Liver (tissue), 9 donors: ENCODE data around the gene SSNA1. TPM values are rescaled to one million over a fixed set of nuclear protein-coding genes. Genes with fewer than 3 reads are reported as not detected.
A peak's percentile ranks its signal among the peaks of the same experiment; 100 is the strongest.

Experiments used
- DNase-seq: peaks from one replicate; pipeline ENCODE4 v3.0.0-alpha.2; 2017; ENCODE audit warnings: low spot score
- H3K27ac ChIP-seq, 2 donors: one replicate each; pipeline ENCODE4 v1.7.0; 2013; ENCODE audit warnings: inconsistent platforms in 2 of 2, low read length in 2 of 2, control low read depth in 1 of 2, low read depth in 1 of 2, mild to moderate bottlenecking in 1 of 2
- H3K27me3 ChIP-seq, 4 donors: one replicate each; pipeline versions ENCODE4 v1.6.1 to v1.7.0; 2013; ENCODE audit warnings: low read length in 3 of 4, inconsistent platforms in 1 of 4, mild to moderate bottlenecking in 1 of 4, moderate library complexity in 1 of 4; ENCODE audit not compliant: control insufficient read depth in 4 of 4, insufficient read depth in 4 of 4
- H3K36me3 ChIP-seq, 4 donors: one replicate each; pipeline versions ENCODE4 v1.6.1 to v1.7.0; 2013; ENCODE audit warnings: low read length in 3 of 4, mild to moderate bottlenecking in 3 of 4, low read depth in 1 of 4, moderate library complexity in 1 of 4; ENCODE audit not compliant: control insufficient read depth in 4 of 4, insufficient read depth in 3 of 4
- H3K4me1 ChIP-seq, 4 donors: one replicate each; pipeline versions ENCODE4 v1.6.1 to v1.7.0; 2013; ENCODE audit warnings: low read length in 3 of 4, mild to moderate bottlenecking in 3 of 4, moderate library complexity in 1 of 4; ENCODE audit not compliant: control insufficient read depth in 4 of 4, insufficient read depth in 4 of 4
- H3K4me3 ChIP-seq, 3 donors: one replicate each; pipeline versions ENCODE4 v1.6.1 to v1.7.0; 2013; ENCODE audit warnings: low read length in 3 of 3, control low read depth in 1 of 3, low read depth in 1 of 3, mild to moderate bottlenecking in 1 of 3
- H3K9ac ChIP-seq, 2 donors: one replicate each; pipeline ENCODE4 v1.7.0; 2013; ENCODE audit warnings: low read length in 2 of 2, mild to moderate bottlenecking in 2 of 2, moderate library complexity in 2 of 2, control low read depth in 1 of 2, low read depth in 1 of 2
- H3K9me3 ChIP-seq, 4 donors: one replicate each; pipeline versions ENCODE4 v1.6.1 to v1.7.0; 2013; ENCODE audit warnings: low read length in 3 of 4; ENCODE audit not compliant: control insufficient read depth in 4 of 4
- EGR1 ChIP-seq, 2 donors: IDR thresholded peaks; 2 replicates each; pipeline ENCODE4 v1.6.1; 2016 to 2018; ENCODE audit warnings: antibody characterized with exemption in 2 of 2, low read depth in 2 of 2
- FOXA1 ChIP-seq: IDR thresholded peaks from 2 replicates; pipeline ENCODE4 v1.6.1; 2016; ENCODE audit warnings: antibody characterized with exemption
- FOXA2 ChIP-seq: IDR thresholded peaks from 2 replicates; pipeline ENCODE4 v1.6.1; 2016; ENCODE audit warnings: antibody characterized with exemption
- GABPA ChIP-seq, 2 donors: IDR thresholded peaks in 1 of 2; conservative IDR thresholded peaks in 1 of 2; 2 replicates each; pipeline ENCODE4 v1.6.1; 2016; ENCODE audit warnings: antibody characterized with exemption in 2 of 2, mild to moderate bottlenecking in 1 of 2, moderate library complexity in 1 of 2
- HNF4G ChIP-seq: IDR thresholded peaks from 2 replicates; pipeline ENCODE4 v1.6.1; 2016; ENCODE audit warnings: antibody characterized with exemption
- JUND ChIP-seq, 2 donors: IDR thresholded peaks; 2 replicates each; pipeline ENCODE4 v1.6.1; 2016; ENCODE audit warnings: antibody characterized with exemption in 2 of 2
- NR2F2 ChIP-seq: IDR thresholded peaks from 2 replicates; pipeline ENCODE4 v1.6.1; 2016; ENCODE audit warnings: antibody characterized with exemption
- RAD21 ChIP-seq, 2 donors: IDR thresholded peaks; 2 replicates each; pipeline ENCODE4 v1.6.1; 2016; ENCODE audit warnings: antibody characterized with exemption in 2 of 2, mild to moderate bottlenecking in 2 of 2
- SP1 ChIP-seq: IDR thresholded peaks from 2 replicates; pipeline ENCODE4 v1.6.1; 2018; ENCODE audit warnings: antibody characterized with exemption, mild to moderate bottlenecking
- TAF1 ChIP-seq: conservative IDR thresholded peaks from 2 replicates; pipeline ENCODE4 v1.6.1; 2016; ENCODE audit warnings: antibody characterized with exemption, mild to moderate bottlenecking
- YY1 ChIP-seq: IDR thresholded peaks from 2 replicates; pipeline ENCODE4 v1.6.1; 2016; ENCODE audit warnings: antibody characterized with exemption, mild to moderate bottlenecking
- WGBS: extraction: QIAGEN DNeasy Blood & Tissue Kit; methylation state at CpG from one replicate; pipeline ENCODE4 v1.1.7; 2013; 5-methylcytosine and 5-hydroxymethylcytosine counted together
- polyA plus RNA-seq, 2 donors: library from polyadenylated mRNA; stranded (reverse) in 1 of 2; unstranded in 1 of 2; fragments of 200-250 nt in 1 of 2; fragments of >200 nt in 1 of 2; fragmentation: Nextera tagmentation in 1 of 2; extraction: Ambion mirVana in 1 of 2; gene quantifications; one replicate each; pipeline versions ENCODE4 v1.2.1 to v1.2.3, GENCODE V29; 2013 to 2015
- total RNA-seq, 2 donors: library from RNA; depleted of rRNA; stranded (reverse); fragments of >200 nt; gene quantifications; one replicate each; pipeline ENCODE4 v1.2.3, GENCODE V29; 2014
- TF ChIP-seq, protein P1 (sequence below): fragments of 150-350 bp; IDR thresholded peaks from 2 replicates; pipeline ENCODE4 v1.5.1; 2017; ENCODE audit warnings: improper control_type of control experiment, low read depth, low read length; ENCODE audit not compliant: missing input control
- TF ChIP-seq, protein P2 (sequence below): IDR thresholded peaks from 2 replicates; pipeline ENCODE4 v1.6.1; 2016; ENCODE audit warnings: antibody characterized with exemption
- TF ChIP-seq, protein P3 (sequence below): IDR thresholded peaks from 2 replicates; pipeline ENCODE4 v1.6.1; 2016; ENCODE audit warnings: antibody characterized with exemption, mild to moderate bottlenecking
- TF ChIP-seq, protein P4 (sequence below): IDR thresholded peaks from 2 replicates; pipeline ENCODE4 v1.6.1; 2016; ENCODE audit warnings: antibody characterized with exemption
- donor health status: healthy.
- donor health status: healthy.
- donor health status: healthy.
- donor health status: healthy.
- donor health status: healthy.

Gene SSNA1
- total and polyA plus RNA-seq, 4 donors: 29.8 to 44.2 (median 40.3) TPM

DNA sequence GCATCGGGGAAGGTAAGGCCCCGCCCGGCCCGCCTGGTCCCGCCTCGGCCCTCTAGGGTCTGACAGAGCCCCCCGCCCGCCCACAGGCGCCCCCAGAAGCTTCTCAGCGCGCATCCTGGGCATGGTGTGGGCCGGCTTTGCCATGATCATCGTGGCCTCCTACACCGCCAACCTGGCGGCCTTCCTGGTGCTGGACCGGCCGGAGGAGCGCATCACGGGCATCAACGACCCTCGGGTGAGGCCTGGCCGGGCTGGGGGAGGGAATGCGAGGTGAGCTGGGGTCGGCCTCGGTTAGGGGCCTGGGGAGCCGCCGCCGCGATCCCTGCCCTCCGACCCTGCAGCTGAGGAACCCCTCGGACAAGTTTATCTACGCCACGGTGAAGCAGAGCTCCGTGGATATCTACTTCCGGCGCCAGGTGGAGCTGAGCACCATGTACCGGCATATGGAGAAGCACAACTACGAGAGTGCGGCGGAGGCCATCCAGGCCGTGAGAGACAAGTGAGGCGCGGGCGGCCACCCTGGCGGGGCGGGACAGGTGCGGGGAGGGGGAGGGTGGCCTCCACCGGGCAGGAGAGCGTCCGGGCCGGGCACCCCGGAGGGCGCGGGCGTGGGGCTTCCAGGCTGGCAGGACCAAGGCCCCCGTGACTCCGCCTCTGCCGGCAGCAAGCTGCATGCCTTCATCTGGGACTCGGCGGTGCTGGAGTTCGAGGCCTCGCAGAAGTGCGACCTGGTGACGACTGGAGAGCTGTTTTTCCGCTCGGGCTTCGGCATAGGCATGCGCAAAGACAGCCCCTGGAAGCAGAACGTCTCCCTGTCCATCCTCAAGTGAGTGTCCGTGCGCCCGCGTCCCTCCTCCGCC lies 25.7 kb upstream of the SSNA1 start:
- 10% methylated on average over 74 of the region's 74 CpGs for WGBS
- Histone ChIP-seq H3K4me3 (no peak overlapping the region), H3K27me3 (peaks cover 4 to 21% (median 14%) of the 10 kb centered on the region in 4 donors)

DNA sequence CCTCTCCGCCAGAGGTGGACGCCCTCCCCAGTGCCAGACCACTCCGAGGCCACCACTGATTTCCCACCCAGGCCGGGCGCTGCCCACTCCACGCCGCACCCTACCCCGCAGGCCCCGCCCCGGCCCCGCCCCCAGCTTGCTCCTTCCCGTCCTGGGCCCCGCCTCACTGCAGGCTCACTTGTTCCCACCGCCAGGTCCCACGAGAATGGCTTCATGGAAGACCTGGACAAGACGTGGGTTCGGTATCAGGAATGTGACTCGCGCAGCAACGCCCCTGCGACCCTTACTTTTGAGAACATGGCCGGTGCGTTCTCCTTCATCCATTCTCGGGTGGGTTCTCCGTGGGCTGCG lies 25.1 kb upstream of the SSNA1 start:
- no peak overlapping the region for H3K9ac ChIP-seq
- no peak overlapping the region for H3K4me3 ChIP-seq
- peaks cover 2 to 15% (median 7%) of the 10 kb centered on the region in 4 donors for H3K4me1 ChIP-seq
- WGBS: 34% methylated on average over 26 of the region's 26 CpGs
- no peaks in the 10 kb centered on the region for H3K36me3 ChIP-seq
- H3K27ac ChIP-seq: no peak overlapping the region
- peaks cover 2 to 26% (median 14%) of the 10 kb centered on the region in 4 donors for H3K27me3 ChIP-seq
- H3K9me3 ChIP-seq: no peaks in the 10 kb centered on the region
- TF ChIP-seq, protein P1, sequence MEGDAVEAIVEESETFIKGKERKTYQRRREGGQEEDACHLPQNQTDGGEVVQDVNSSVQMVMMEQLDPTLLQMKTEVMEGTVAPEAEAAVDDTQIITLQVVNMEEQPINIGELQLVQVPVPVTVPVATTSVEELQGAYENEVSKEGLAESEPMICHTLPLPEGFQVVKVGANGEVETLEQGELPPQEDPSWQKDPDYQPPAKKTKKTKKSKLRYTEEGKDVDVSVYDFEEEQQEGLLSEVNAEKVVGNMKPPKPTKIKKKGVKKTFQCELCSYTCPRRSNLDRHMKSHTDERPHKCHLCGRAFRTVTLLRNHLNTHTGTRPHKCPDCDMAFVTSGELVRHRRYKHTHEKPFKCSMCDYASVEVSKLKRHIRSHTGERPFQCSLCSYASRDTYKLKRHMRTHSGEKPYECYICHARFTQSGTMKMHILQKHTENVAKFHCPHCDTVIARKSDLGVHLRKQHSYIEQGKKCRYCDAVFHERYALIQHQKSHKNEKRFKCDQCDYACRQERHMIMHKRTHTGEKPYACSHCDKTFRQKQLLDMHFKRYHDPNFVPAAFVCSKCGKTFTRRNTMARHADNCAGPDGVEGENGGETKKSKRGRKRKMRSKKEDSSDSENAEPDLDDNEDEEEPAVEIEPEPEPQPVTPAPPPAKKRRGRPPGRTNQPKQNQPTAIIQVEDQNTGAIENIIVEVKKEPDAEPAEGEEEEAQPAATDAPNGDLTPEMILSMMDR: no peak
- no peak for TF ChIP-seq JUND (IDR thresholded peaks at IDR 0.05)
- DNase-seq: no peak

More for the DNA sequence above, 25.7 kb upstream of the SSNA1 start:
- TF ChIP-seq HNF4G (no peak), SP1 (no peak), FOXA1 (no peak)
- TF ChIP-seq, protein P1: peak; percentile 23
- no peaks in the 10 kb centered on the region for H3K9me3 ChIP-seq
- H3K9ac ChIP-seq: no peak overlapping the region
- no peak overlapping the region for H3K27ac ChIP-seq
- no peak for DNase-seq
- H3K4me1 ChIP-seq: peaks cover 0 to 9% (median 4%) of the 10 kb centered on the region in 4 donors
- H3K36me3 ChIP-seq: no peaks in the 10 kb centered on the region

DNA sequence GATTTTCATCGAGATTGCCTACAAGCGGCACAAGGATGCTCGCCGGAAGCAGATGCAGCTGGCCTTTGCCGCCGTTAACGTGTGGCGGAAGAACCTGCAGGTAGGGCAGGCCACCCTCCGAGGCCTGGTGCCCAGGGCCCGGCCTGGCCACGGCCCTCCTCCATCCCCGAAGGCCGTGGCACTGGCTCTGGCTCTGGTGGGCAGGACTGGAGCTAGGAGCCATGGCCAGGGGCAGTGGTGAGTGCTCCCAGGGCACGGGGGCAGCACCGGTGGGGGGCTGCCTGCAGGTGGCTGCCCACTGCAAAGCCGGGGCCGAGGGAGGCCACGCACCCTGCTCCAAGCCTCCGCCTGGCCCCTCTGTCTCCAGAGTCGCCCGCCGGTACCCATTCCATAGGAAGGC lies 24.7 kb upstream of the SSNA1 start:
- Histone ChIP-seq H3K4me1 (peaks cover 6 to 19% (median 11%) of the 10 kb centered on the region in 4 donors), H3K36me3 (no peaks in the 10 kb centered on the region), H3K4me3 (no peak overlapping the region), H3K9me3 (no peaks in the 10 kb centered on the region), H3K27me3 (peaks cover 2 to 26% (median 14%) of the 10 kb centered on the region in 4 donors), H3K27ac (no peak overlapping the region), H3K9ac (no peak overlapping the region)
- no peak for DNase-seq
- 82% methylated on average over 22 of the region's 22 CpGs for WGBS
- TF ChIP-seq FOXA2 (no peak), TAF1 (no peak), NR2F2 (no peak), YY1 (no peak), GABPA (IDR thresholded peaks at IDR 0.05 in 1 of 2, conservative IDR thresholded peaks at IDR 0.05 in 1 of 2) (no peak), HNF4G (no peak), FOXA1 (no peak), JUND (IDR thresholded peaks at IDR 0.05) (no peak), SP1 (no peak), RAD21 (IDR thresholded peaks at IDR 0.05) (no peak), EGR1 (IDR thresholded peaks at IDR 0.05; ENCODE audit: low read depth in 2 of 2) (no peak)
- TF ChIP-seq, protein P2, sequence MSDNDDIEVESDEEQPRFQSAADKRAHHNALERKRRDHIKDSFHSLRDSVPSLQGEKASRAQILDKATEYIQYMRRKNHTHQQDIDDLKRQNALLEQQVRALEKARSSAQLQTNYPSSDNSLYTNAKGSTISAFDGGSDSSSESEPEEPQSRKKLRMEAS: no peak
- TF ChIP-seq, protein P3, sequence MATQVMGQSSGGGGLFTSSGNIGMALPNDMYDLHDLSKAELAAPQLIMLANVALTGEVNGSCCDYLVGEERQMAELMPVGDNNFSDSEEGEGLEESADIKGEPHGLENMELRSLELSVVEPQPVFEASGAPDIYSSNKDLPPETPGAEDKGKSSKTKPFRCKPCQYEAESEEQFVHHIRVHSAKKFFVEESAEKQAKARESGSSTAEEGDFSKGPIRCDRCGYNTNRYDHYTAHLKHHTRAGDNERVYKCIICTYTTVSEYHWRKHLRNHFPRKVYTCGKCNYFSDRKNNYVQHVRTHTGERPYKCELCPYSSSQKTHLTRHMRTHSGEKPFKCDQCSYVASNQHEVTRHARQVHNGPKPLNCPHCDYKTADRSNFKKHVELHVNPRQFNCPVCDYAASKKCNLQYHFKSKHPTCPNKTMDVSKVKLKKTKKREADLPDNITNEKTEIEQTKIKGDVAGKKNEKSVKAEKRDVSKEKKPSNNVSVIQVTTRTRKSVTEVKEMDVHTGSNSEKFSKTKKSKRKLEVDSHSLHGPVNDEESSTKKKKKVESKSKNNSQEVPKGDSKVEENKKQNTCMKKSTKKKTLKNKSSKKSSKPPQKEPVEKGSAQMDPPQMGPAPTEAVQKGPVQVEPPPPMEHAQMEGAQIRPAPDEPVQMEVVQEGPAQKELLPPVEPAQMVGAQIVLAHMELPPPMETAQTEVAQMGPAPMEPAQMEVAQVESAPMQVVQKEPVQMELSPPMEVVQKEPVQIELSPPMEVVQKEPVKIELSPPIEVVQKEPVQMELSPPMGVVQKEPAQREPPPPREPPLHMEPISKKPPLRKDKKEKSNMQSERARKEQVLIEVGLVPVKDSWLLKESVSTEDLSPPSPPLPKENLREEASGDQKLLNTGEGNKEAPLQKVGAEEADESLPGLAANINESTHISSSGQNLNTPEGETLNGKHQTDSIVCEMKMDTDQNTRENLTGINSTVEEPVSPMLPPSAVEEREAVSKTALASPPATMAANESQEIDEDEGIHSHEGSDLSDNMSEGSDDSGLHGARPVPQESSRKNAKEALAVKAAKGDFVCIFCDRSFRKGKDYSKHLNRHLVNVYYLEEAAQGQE: no peak
- TF ChIP-seq, protein P1: no peak
- TF ChIP-seq, protein P4, sequence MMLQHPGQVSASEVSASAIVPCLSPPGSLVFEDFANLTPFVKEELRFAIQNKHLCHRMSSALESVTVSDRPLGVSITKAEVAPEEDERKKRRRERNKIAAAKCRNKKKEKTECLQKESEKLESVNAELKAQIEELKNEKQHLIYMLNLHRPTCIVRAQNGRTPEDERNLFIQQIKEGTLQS: no peak
